Bronchial epithelial cell (primary cell): Measurements from ENCODE around the gene SMARCC2. TPM values are rescaled to one million over a fixed set of nuclear protein-coding genes. Genes with fewer than 3 reads are reported as not detected.

Experiments used
- DNase-seq: peaks from one replicate; pipeline ENCODE4 v3.0.0-alpha.2; 2010; ENCODE audit warnings: low read depth
- FAIRE-seq: peaks from 2 replicates; lab custom pipeline; 2011; peaks lifted over from hg19 to GRCh38; lab: Jason Lieb, UNC
- H3K27me3 ChIP-seq: 2 replicates; pipeline ENCODE4 v1.5.1; 2011; ENCODE audit warnings: low read length; ENCODE audit not compliant: control insufficient read depth, insufficient read depth
- H3K36me3 ChIP-seq: 2 replicates; pipeline ENCODE4 v1.5.1; 2011; ENCODE audit warnings: low read length; ENCODE audit not compliant: control insufficient read depth, insufficient read depth
- H3K4me3 ChIP-seq: 2 replicates; pipeline ENCODE4 v1.5.1; 2011; ENCODE audit warnings: mild to moderate bottlenecking, low read depth, low read length, control low read depth
- CTCF ChIP-seq: IDR thresholded peaks from 2 replicates; pipeline ENCODE4 v1.5.1; 2011; ENCODE audit warnings: mild to moderate bottlenecking, moderate library complexity, low read length, control low read depth, inconsistent platforms; ENCODE audit not compliant: insufficient read depth, severe bottlenecking
- total RNA-seq: library from RNA; depleted of rRNA; stranded (reverse); fragments of >200 nt; gene quantifications from 2 replicates; pipeline ENCODE4 v1.2.1, GENCODE V29; 2014

The SMARCC2 gene
- total RNA-seq, 1 donor from 2014 or later, result 14.0 TPM

GRCh38 chr12:56231184-56231582 lies 41.9 kb upstream of the SMARCC2 start:
- no peak for TF ChIP-seq CTCF
- Histone ChIP-seq H3K36me3 (peaks cover under 1% of the 10 kb centered on the region), H3K27me3 (no peaks in the 10 kb centered on the region), H3K4me3 (no peak overlapping the region)
- FAIRE-seq (no peak), DNase-seq (no peak)

- peaks cover 2% of the 10 kb centered on the region for H3K36me3 ChIP-seq
- DNase-seq (no peak), FAIRE-seq (no peak)
- H3K27me3 ChIP-seq, result no peaks in the 10 kb centered on the region
- H3K4me3 ChIP-seq, result no peak overlapping the region
- TF ChIP-seq CTCF, result no peak
Measured at GRCh38 chr12:56230432-56231183, 41.3 kb upstream of the SMARCC2 start.

- Histone ChIP-seq H3K36me3 (peaks cover 2% of the 10 kb centered on the region), H3K27me3 (no peaks in the 10 kb centered on the region), H3K4me3 (no peak within 1 kb of the TSS)
- FAIRE-seq (no peak), DNase-seq (no peak)
- no peak for TF ChIP-seq CTCF
Measured at GRCh38 chr12:56229916-56230431, 40.7 kb upstream of the SMARCC2 start, which contains the start of gene SLC39A5. Gene SLC39A5 (plus strand): TSS chr12:56230051. CDS start chr12:56231275, 1,224 bp downstream.

GRCh38 chr12:56229082-56229481 lies 39.8 kb upstream of the SMARCC2 start:
- TF ChIP-seq CTCF, result no peak
- no peak for FAIRE-seq

GRCh38 chr12:56224954-56225353 lies 35.7 kb upstream of the SMARCC2 start:
- FAIRE-seq, result no peak
- DNase-seq, result no peak
- H3K36me3 ChIP-seq, result peaks cover 2% of the 10 kb centered on the region
- peak overlapping the region; percentile 59 for H3K4me3 ChIP-seq
- no peaks in the 10 kb centered on the region for H3K27me3 ChIP-seq
- no peak for TF ChIP-seq CTCF

More at GRCh38 chr12:56229082-56229481, 39.8 kb upstream of the SMARCC2 start:
- no peak for DNase-seq
- Histone ChIP-seq H3K36me3 (peaks cover 2% of the 10 kb centered on the region), H3K4me3 (no peak overlapping the region), H3K27me3 (no peaks in the 10 kb centered on the region)
